Measurements from ENCODE around the gene DLX3. TPM values are rescaled to one million over a fixed set of nuclear protein-coding genes. Genes with fewer than 3 reads are reported as not detected.

DLX3 gene
- total and polyA plus RNA-seq, 2 of the 8 experiments (the other 6 are each of a cell fraction or from before 2014, with no cell fraction given): 0.15 to 0.20 TPM

- TF ChIP-seq POU5F1 (IDR thresholded peaks at IDR 0.05; ENCODE audit: low read depth, low read length) (no peak), CHD7 (IDR thresholded peaks at IDR 0.05; ENCODE audit: insufficient replicate concordance, low read length) (no peak), YY1 (IDR thresholded peaks at IDR 0.05; ENCODE audit: low read depth, low read length) (no peak)
These were observed 1.7 kb upstream of the DLX3 start (continued) for GRCh38 chr17:49996495-49997300.
